NCI-H69 (cell line): ENCODE measurements around the gene HEMGN.

Experiments
- DNase-seq: peaks from one replicate; lab custom pipeline; 2025; lab: John Stamatoyannopoulos, UW

HEMGN gene

GRCh38 chr9:97928986-97929604, 8.9 kb downstream of the HEMGN start:
- peak; percentile 12 for DNase-seq

- DNase-seq, result peak; percentile 14
Measured at GRCh38 chr9:97925497-97926334, 12.3 kb downstream of the HEMGN start.

GRCh38 chr9:97924386-97924785, 13.6 kb downstream of the HEMGN start:
- no peak for DNase-seq

GRCh38 chr9:97923529-97924108, 14.4 kb downstream of the HEMGN start:
- DNase-seq, result peak; percentile 91

- peak; percentile 99 for DNase-seq
Measured at GRCh38 chr9:97921959-97922724, 15.8 kb downstream of the HEMGN start, which contains the start of gene TRMO. Gene TRMO, minus strand, starts transcription at chr9:97922500. Its CDS starts 7 bp downstream, at chr9:97922493.

GRCh38 chr9:97919217-97919813, 18.7 kb downstream of the HEMGN start:
- DNase-seq, result no peak

GRCh38 chr9:97918611-97919010, 19.4 kb downstream of the HEMGN start:
- no peak for DNase-seq

- DNase-seq, result no peak
Measured at GRCh38 chr9:97911970-97912369, 26.0 kb downstream of the HEMGN start.

GRCh38 chr9:97911528-97911927, 26.4 kb downstream of the HEMGN start:
- DNase-seq, result no peak

- DNase-seq, result no peak
Measured at GRCh38 chr9:97910357-97910756, 27.6 kb downstream of the HEMGN start.

GRCh38 chr9:97908705-97909104, 29.3 kb downstream of the HEMGN start:
- DNase-seq, result no peak

- no peak for DNase-seq
Measured at GRCh38 chr9:97907632-97908031, 30.3 kb downstream of the HEMGN start.

GRCh38 chr9:97907046-97907445, 30.9 kb downstream of the HEMGN start:
- no peak for DNase-seq

GRCh38 chr9:97906236-97906831, 31.6 kb downstream of the HEMGN start:
- DNase-seq, result no peak

GRCh38 chr9:97905228-97905627, 32.7 kb downstream of the HEMGN start:
- no peak for DNase-seq

GRCh38 chr9:97904725-97905124, 33.2 kb downstream of the HEMGN start:
- DNase-seq, result no peak

GRCh38 chr9:97903177-97903576, 34.8 kb downstream of the HEMGN start:
- DNase-seq, result no peak

GRCh38 chr9:97900738-97901565, 37.0 kb downstream of the HEMGN start:
- peak; percentile 82 for DNase-seq

- DNase-seq, result no peak
Measured at GRCh38 chr9:97900103-97900737, 37.8 kb downstream of the HEMGN start.

- DNase-seq, result peak; percentile 74
Measured at GRCh38 chr9:97895695-97896332, 42.2 kb downstream of the HEMGN start.
